Endodermal cell (in vitro differentiated cells): ENCODE data around the gene ALG14. TPM values are rescaled to one million over a fixed set of nuclear protein-coding genes. Genes with fewer than 3 reads are reported as not detected.

Experiments
- DNase-seq: peaks from one replicate; pipeline ENCODE4 v3.0.0-alpha.2; 2017
- H3K27ac ChIP-seq: 2 replicates; pipeline ENCODE4 v1.5.1; 2013; ENCODE audit warnings: mild to moderate bottlenecking, low read depth, low read length, moderate library complexity
- H3K27me3 ChIP-seq: 2 replicates; pipeline ENCODE4 v1.6.1; 2013; ENCODE audit warnings: mild to moderate bottlenecking, low read length, moderate library complexity; ENCODE audit not compliant: insufficient read depth, control insufficient read depth, poor library complexity, severe bottlenecking
- H3K36me3 ChIP-seq: 2 replicates; pipeline ENCODE4 v1.7.0; 2013; ENCODE audit warnings: mild to moderate bottlenecking, low read length, moderate library complexity; ENCODE audit not compliant: control insufficient read depth, insufficient read depth
- H3K4me1 ChIP-seq: one replicate; pipeline ENCODE4 v1.7.0; 2013; ENCODE audit warnings: low read length; ENCODE audit not compliant: control insufficient read depth, insufficient read depth
- H3K4me3 ChIP-seq: 2 replicates; pipeline ENCODE4 v1.5.1; 2013; ENCODE audit warnings: mild to moderate bottlenecking, low read length, moderate library complexity
- H3K9ac ChIP-seq: 2 replicates; pipeline ENCODE4 v1.6.1; 2013; ENCODE audit warnings: mild to moderate bottlenecking, low read length, moderate library complexity; ENCODE audit not compliant: poor library complexity, severe bottlenecking; ENCODE audit errors: extremely low read depth
- H3K9me3 ChIP-seq: 2 replicates; pipeline ENCODE4 v1.6.1; 2013; ENCODE audit warnings: mild to moderate bottlenecking, low read length, moderate library complexity; ENCODE audit not compliant: control insufficient read depth
- H3K27ac Mint-ChIP-seq: 2 replicates; pipeline ENCODE4 v1.8.0; 2020; ENCODE audit warnings: mixed read lengths
- H3K27me3 Mint-ChIP-seq: 2 replicates; pipeline ENCODE4 v1.8.0; 2021; ENCODE audit warnings: mild to moderate bottlenecking, mixed read lengths; ENCODE audit not compliant: insufficient read depth
- H3K36me3 Mint-ChIP-seq: 2 replicates; pipeline ENCODE4 v1.8.0; 2020; ENCODE audit warnings: low read depth, mixed read lengths
- H3K4me1 Mint-ChIP-seq: 2 replicates; pipeline ENCODE4 v1.8.0; 2020; ENCODE audit warnings: mixed read lengths
- H3K4me3 Mint-ChIP-seq: 2 replicates; pipeline ENCODE4 v1.8.0; 2020; ENCODE audit warnings: mild to moderate bottlenecking, moderate library complexity, mixed read lengths
- H3K9me3 Mint-ChIP-seq: 2 replicates; pipeline ENCODE4 v1.8.0; 2020; ENCODE audit warnings: mild to moderate bottlenecking, mixed read lengths
- CTCF ChIP-seq: fragments of 200-600 bp; sonication (generic); conservative IDR thresholded peaks from 2 replicates; pipeline ENCODE4 v1.5.0; 2021; ENCODE audit warnings: antibody characterized with exemption, mild to moderate bottlenecking
- WGBS, 2 experiments: methylation state at CpG; one replicate each; pipeline versions ENCODE4 v1.1.5 to v1.1.7; 2013; ENCODE audit warnings: missing lambda C conversion rate in 2 of 2, mixed read lengths in 1 of 2; ENCODE audit not compliant: insufficient coverage in 1 of 2, insufficient read length in 1 of 2; 5-methylcytosine and 5-hydroxymethylcytosine counted together
- total RNA-seq, 2 donors: library from RNA; stranded (reverse); fragmentation: NEBNext Ultra II Directional in 1 of 2; extraction: Animal tissue kit (Norgen Biotek cat#: 25700) in 1 of 2; gene quantifications; 2 replicates in 1 of 2; 3 replicates in 1 of 2; pipeline ENCODE4 v1.2.1, GENCODE V29; 2021

Gene ALG14
- total RNA-seq, 2 donors from 2014 or later: 5.9 to 7.0 TPM

GRCh38 chr1:94989911-94990473, 82.8 kb downstream of the ALG14 start:
- no peaks in the 10 kb centered on the region for H3K27me3 ChIP-seq
- Mint-ChIP-seq H3K9me3 (no peaks in the 10 kb centered on the region), H3K36me3 (no peaks in the 10 kb centered on the region), H3K27me3 (no peaks in the 10 kb centered on the region), H3K4me1 (peaks cover 15% of the 10 kb centered on the region), H3K4me3 (no peak overlapping the region), H3K27ac (no peak overlapping the region)
- no peaks in the 10 kb centered on the region for H3K36me3 ChIP-seq
- TF ChIP-seq CTCF: no peak
- WGBS, 2 experiments: 91 to 95% methylated on average over 4 to 6 of the region's 6 CpGs
- H3K4me1 ChIP-seq: peaks cover 8% of the 10 kb centered on the region
- no peak overlapping the region for H3K27ac ChIP-seq
- H3K9me3 ChIP-seq: no peaks in the 10 kb centered on the region
- H3K4me3 ChIP-seq: no peak overlapping the region
- H3K9ac ChIP-seq: no peak overlapping the region
- DNase-seq: no peak

- Histone ChIP-seq H3K9me3 (no peaks in the 10 kb centered on the region), H3K4me1 (peaks cover 6% of the 10 kb centered on the region), H3K9ac (no peak overlapping the region), H3K36me3 (no peaks in the 10 kb centered on the region), H3K27ac (no peak overlapping the region), H3K27me3 (no peaks in the 10 kb centered on the region), H3K4me3 (no peak overlapping the region)
- H3K4me1 Mint-ChIP-seq: peaks cover 15% of the 10 kb centered on the region
- H3K27me3 Mint-ChIP-seq: no peaks in the 10 kb centered on the region
- no peak for DNase-seq
- H3K4me3 Mint-ChIP-seq: no peak overlapping the region
- H3K36me3 Mint-ChIP-seq: no peaks in the 10 kb centered on the region
- H3K27ac Mint-ChIP-seq: no peak overlapping the region
- WGBS, 2 experiments: 88 to 96% methylated on average over 1 of the region's 1 CpG
- no peaks in the 10 kb centered on the region for H3K9me3 Mint-ChIP-seq
- TF ChIP-seq CTCF: no peak
Observed at GRCh38 chr1:94989398-94989797, 83.4 kb downstream of the ALG14 start.

- Histone ChIP-seq H3K9me3 (no peaks in the 10 kb centered on the region), H3K36me3 (no peaks in the 10 kb centered on the region), H3K4me1 (peaks cover 4% of the 10 kb centered on the region), H3K27ac (no peak overlapping the region), H3K27me3 (no peaks in the 10 kb centered on the region), H3K9ac (no peak overlapping the region), H3K4me3 (no peak overlapping the region)
- Mint-ChIP-seq H3K4me1 (peaks cover 10% of the 10 kb centered on the region), H3K27ac (no peak overlapping the region), H3K4me3 (no peak overlapping the region), H3K36me3 (no peaks in the 10 kb centered on the region), H3K9me3 (no peaks in the 10 kb centered on the region), H3K27me3 (no peaks in the 10 kb centered on the region)
- DNase-seq: no peak
- no peak for TF ChIP-seq CTCF
Observed at GRCh38 chr1:94988356-94988755, 84.4 kb downstream of the ALG14 start.
